K562 (cell line): Measurements from ENCODE around the gene MYL11. TPM values are rescaled to one million over a fixed set of nuclear protein-coding genes. Genes with fewer than 3 reads are reported as not detected.

ENCODE experiments used
- MYC ChIP-seq, 2 experiments: fragments of 250-450 bp in 1 of 2; sonication (Bioruptor Pico) in 1 of 2; IDR thresholded peaks; 2 replicates each; pipeline versions ENCODE4 v1.5.1 to v1.6.1; 2012 to 2021; ENCODE audit warnings: low read depth in 2 of 2, borderline replicate concordance in 1 of 2, improper control_type of control experiment in 1 of 2, low read length in 1 of 2, mild to moderate bottlenecking in 1 of 2, moderate library complexity in 1 of 2
- ZEB2 ChIP-seq: fragments of 450-650 bp; IDR thresholded peaks from 2 replicates; pipeline ENCODE4 v1.6.1; 2016
- polyA plus RNA-seq, 8 experiments: library from polyadenylated mRNA; depleted of rRNA in 4 of 8; stranded (reverse) in 5 of 8; unstranded in 3 of 8; fragments of >200 nt; fragmentation: Nextera tagmentation in 2 of 8; fragmentation: Illumina TruSeq in 1 of 8; extraction: Ambion mirVana in 2 of 8; extraction: Trizol in 1 of 8; gene quantifications; 2 replicates each; pipeline versions ENCODE4 v1.2.1 to v1.2.3, GENCODE V29; 2011 to 2014; ENCODE audit warnings: inconsistent platforms in 1 of 8, missing spikeins in 1 of 8
- total RNA-seq, 7 experiments: library from RNA; depleted of rRNA in 6 of 7; stranded (reverse); fragments of >200 nt in 6 of 7; fragmentation: Illumina TruSeq in 2 of 7; extraction: Trizol in 2 of 7; gene quantifications; 2 replicates each; pipeline versions ENCODE4 v1.2.1 to v1.2.3, GENCODE V29; 2011 to 2021; ENCODE audit warnings: low replicate concordance in 1 of 7
- TF ChIP-seq, protein P1 (sequence below), 3 experiments: fragments of 200-800 bp in 1 of 3; sonication (Bioruptor generic) in 1 of 3; sonication (generic) in 1 of 3; formaldehyde crosslinking in 1 of 3; IDR thresholded peaks; 2 replicates each; pipeline versions ENCODE4 v1.6.1 to v1.8.0; 2016 to 2022; ENCODE audit warnings: mild to moderate bottlenecking in 2 of 3, missing compliant biosample characterization in 2 of 3, missing genetic modification characterization in 2 of 3, missing genetic modification reagents in 1 of 3
- TF ChIP-seq, protein P2 (sequence below): fragments of 150-350 bp; conservative IDR thresholded peaks from 2 replicates; pipeline ENCODE4 v1.6.1; 2014; ENCODE audit warnings: low read length
- TF ChIP-seq, protein P3 (sequence below): fragments of 250-450 bp; sonication (Bioruptor Pico); IDR thresholded peaks from 2 replicates; pipeline ENCODE4 v1.4.0; 2020

MYL11 gene
- total and polyA plus RNA-seq, 9 of the 15 experiments (the other 6 are each of a cell fraction or from before 2014, with no cell fraction given) = 0.31 to 1.5 (median 0.73) TPM; not detected in 4

- TF ChIP-seq, protein P1, sequence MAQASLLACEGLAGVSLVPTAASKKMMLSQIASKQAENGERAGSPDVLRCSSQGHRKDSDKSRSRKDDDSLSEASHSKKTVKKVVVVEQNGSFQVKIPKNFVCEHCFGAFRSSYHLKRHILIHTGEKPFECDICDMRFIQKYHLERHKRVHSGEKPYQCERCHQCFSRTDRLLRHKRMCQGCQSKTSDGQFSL (CRISPR knock-in tag; IDR thresholded peaks at IDR 0.05) = peak; percentile 84
- TF ChIP-seq, protein P1 (tag; IDR thresholded peaks at IDR 0.05) = no peak
- TF ChIP-seq, protein P2, sequence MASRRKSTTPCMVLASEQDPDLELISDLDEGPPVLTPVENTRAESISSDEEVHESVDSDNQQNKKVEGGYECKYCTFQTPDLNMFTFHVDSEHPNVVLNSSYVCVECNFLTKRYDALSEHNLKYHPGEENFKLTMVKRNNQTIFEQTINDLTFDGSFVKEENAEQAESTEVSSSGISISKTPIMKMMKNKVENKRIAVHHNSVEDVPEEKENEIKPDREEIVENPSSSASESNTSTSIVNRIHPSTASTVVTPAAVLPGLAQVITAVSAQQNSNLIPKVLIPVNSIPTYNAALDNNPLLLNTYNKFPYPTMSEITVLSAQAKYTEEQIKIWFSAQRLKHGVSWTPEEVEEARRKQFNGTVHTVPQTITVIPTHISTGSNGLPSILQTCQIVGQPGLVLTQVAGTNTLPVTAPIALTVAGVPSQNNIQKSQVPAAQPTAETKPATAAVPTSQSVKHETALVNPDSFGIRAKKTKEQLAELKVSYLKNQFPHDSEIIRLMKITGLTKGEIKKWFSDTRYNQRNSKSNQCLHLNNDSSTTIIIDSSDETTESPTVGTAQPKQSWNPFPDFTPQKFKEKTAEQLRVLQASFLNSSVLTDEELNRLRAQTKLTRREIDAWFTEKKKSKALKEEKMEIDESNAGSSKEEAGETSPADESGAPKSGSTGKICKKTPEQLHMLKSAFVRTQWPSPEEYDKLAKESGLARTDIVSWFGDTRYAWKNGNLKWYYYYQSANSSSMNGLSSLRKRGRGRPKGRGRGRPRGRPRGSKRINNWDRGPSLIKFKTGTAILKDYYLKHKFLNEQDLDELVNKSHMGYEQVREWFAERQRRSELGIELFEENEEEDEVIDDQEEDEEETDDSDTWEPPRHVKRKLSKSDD = no peak
- no peak for TF ChIP-seq ZEB2
- no peak for TF ChIP-seq MYC (IDR thresholded peaks at IDR 0.05; ENCODE audit: low read depth, low read length)
- TF ChIP-seq MYC (CRISPR knock-in tag; IDR thresholded peaks at IDR 0.05; ENCODE audit: borderline replicate concordance, low read depth) = 0 out of 2 replicates have a peak, but pooled peaks have one; percentile 38
- TF ChIP-seq, protein P3, sequence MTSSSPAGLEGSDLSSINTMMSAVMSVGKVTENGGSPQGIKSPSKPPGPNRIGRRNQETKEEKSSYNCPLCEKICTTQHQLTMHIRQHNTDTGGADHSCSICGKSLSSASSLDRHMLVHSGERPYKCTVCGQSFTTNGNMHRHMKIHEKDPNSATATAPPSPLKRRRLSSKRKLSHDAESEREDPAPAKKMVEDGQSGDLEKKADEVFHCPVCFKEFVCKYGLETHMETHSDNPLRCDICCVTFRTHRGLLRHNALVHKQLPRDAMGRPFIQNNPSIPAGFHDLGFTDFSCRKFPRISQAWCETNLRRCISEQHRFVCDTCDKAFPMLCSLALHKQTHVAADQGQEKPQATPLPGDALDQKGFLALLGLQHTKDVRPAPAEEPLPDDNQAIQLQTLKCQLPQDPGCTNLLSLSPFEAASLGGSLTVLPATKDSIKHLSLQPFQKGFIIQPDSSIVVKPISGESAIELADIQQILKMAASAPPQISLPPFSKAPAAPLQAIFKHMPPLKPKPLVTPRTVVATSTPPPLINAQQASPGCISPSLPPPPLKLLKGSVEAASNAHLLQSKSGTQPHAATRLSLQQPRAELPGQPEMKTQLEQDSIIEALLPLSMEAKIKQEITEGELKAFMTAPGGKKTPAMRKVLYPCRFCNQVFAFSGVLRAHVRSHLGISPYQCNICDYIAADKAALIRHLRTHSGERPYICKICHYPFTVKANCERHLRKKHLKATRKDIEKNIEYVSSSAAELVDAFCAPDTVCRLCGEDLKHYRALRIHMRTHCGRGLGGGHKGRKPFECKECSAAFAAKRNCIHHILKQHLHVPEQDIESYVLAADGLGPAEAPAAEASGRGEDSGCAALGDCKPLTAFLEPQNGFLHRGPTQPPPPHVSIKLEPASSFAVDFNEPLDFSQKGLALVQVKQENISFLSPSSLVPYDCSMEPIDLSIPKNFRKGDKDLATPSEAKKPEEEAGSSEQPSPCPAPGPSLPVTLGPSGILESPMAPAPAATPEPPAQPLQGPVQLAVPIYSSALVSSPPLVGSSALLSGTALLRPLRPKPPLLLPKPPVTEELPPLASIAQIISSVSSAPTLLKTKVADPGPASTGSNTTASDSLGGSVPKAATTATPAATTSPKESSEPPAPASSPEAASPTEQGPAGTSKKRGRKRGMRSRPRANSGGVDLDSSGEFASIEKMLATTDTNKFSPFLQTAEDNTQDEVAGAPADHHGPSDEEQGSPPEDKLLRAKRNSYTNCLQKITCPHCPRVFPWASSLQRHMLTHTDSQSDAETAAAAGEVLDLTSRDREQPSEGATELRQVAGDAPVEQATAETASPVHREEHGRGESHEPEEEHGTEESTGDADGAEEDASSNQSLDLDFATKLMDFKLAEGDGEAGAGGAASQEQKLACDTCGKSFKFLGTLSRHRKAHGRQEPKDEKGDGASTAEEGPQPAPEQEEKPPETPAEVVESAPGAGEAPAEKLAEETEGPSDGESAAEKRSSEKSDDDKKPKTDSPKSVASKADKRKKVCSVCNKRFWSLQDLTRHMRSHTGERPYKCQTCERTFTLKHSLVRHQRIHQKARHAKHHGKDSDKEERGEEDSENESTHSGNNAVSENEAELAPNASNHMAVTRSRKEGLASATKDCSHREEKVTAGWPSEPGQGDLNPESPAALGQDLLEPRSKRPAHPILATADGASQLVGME (CRISPR knock-in tag) = no peak
These were observed 4.7 kb downstream of the MYL11 start (continued) for GRCh38 chr16:30379158-30379783.
